Activated effector memory CD4-positive, alpha-beta T cell treated with Interleukin-2 at 50 U/mL for 16 hours (primary cell): ENCODE results near the gene CWH43.
"Not testable (repeated sequence)": the region's sequence is repeated elsewhere in the genome, so short reads cannot be mapped to it uniquely, and the experiment has no call there.

ENCODE experiments used
- DNase-seq: peaks from one replicate; pipeline ENCODE4 v3.0.0-alpha.2; 2020

Gene CWH43

GRCh38 chr4:48979914-48980579 is 6.0 kb upstream of the CWH43 start:
- DNase-seq: no peak

GRCh38 chr4:48984005-48984404 is 2.1 kb upstream of the CWH43 start:
- not testable (repeated sequence) for DNase-seq

GRCh38 chr4:48985602-48985975 is 486 bp upstream of the CWH43 start:
- no peak for DNase-seq

- DNase-seq: no peak
Measured at GRCh38 chr4:48986654-48987164, 634 bp downstream of the CWH43 start.

GRCh38 chr4:48989461-48990203 is 3.6 kb downstream of the CWH43 start:
- no peak for DNase-seq

- DNase-seq: no peak
Measured at GRCh38 chr4:48991357-48991756, 5.3 kb downstream of the CWH43 start.

GRCh38 chr4:48997962-48998361 is 11.9 kb downstream of the CWH43 start:
- no peak for DNase-seq

- DNase-seq: no peak
Measured at GRCh38 chr4:48998440-48998839, 12.4 kb downstream of the CWH43 start.

- no peak for DNase-seq
Measured at GRCh38 chr4:49000806-49001205, 14.7 kb downstream of the CWH43 start.

GRCh38 chr4:49002931-49003330 is 16.9 kb downstream of the CWH43 start:
- DNase-seq: no peak

- no peak for DNase-seq
Measured at GRCh38 chr4:49018718-49019295, 32.7 kb downstream of the CWH43 start.

GRCh38 chr4:49032440-49033161 is 46.5 kb downstream of the CWH43 start:
- no peak for DNase-seq

- no peak for DNase-seq
Measured at GRCh38 chr4:49036528-49036927, 50.5 kb downstream of the CWH43 start.

- no peak for DNase-seq
Measured at GRCh38 chr4:49044270-49044669, 58.2 kb downstream of the CWH43 start.

- no peak for DNase-seq
Measured at GRCh38 chr4:49058306-49058705, 72.2 kb downstream of the CWH43 start.

GRCh38 chr4:49063670-49064069 is 77.6 kb downstream of the CWH43 start:
- DNase-seq: no peak

GRCh38 chr4:49072196-49072595 is 86.1 kb downstream of the CWH43 start:
- not testable (repeated sequence) for DNase-seq

GRCh38 chr4:49091883-49092282 is 105.8 kb downstream of the CWH43 start:
- not testable (repeated sequence) for DNase-seq

GRCh38 chr4:49092608-49093135 is 106.6 kb downstream of the CWH43 start:
- DNase-seq: not testable (repeated sequence)

- DNase-seq: not testable (repeated sequence)
Measured at GRCh38 chr4:49096215-49096614, 110.1 kb downstream of the CWH43 start.

GRCh38 chr4:49096627-49097026 is 110.6 kb downstream of the CWH43 start:
- DNase-seq: not testable (repeated sequence)

- not testable (repeated sequence) for DNase-seq
Measured at GRCh38 chr4:49097071-49097470, 111.0 kb downstream of the CWH43 start.

GRCh38 chr4:49097505-49097904 is 111.4 kb downstream of the CWH43 start:
- not testable (repeated sequence) for DNase-seq
